Frontal cortex (tissue), 4 donors: ENCODE measurements around the gene ENPP3. TPM values are rescaled to one million over a fixed set of nuclear protein-coding genes. Genes with fewer than 3 reads are reported as not detected.
"Not testable (repeated sequence)": the region's sequence is repeated elsewhere in the genome, so short reads cannot be mapped to it uniquely, and the experiment has no call there.

ENCODE experiments used
- DNase-seq, 2 donors: peaks; one replicate each; pipeline ENCODE4 v3.0.0; 2012; ENCODE audit warnings: low spot score in 2 of 2
- FAIRE-seq: peaks from 2 replicates; lab custom pipeline; 2012; peaks lifted over from hg19 to GRCh38; lab: Jason Lieb, UNC
- total RNA-seq: library from RNA; depleted of rRNA; stranded (reverse); fragments of >200 nt; gene quantifications from one replicate; pipeline ENCODE4 v1.2.3, GENCODE V29; 2014
- donor health status: control.
- donor health status: control.
- donor health status: control.

ENPP3 gene
- total RNA-seq, 1 donor from 2014 or later, result 0.41 TPM

- FAIRE-seq, result no peak
- no peak for DNase-seq
Measured at GRCh38 chr6:131728296-131728939, 91.3 kb downstream of the ENPP3 start.

- DNase-seq, result no peak
- FAIRE-seq, result no peak
Measured at GRCh38 chr6:131729550-131729949, 92.4 kb downstream of the ENPP3 start.

GRCh38 chr6:131730264-131730663 is 93.2 kb downstream of the ENPP3 start:
- DNase-seq (no peak), FAIRE-seq (no peak)

- DNase-seq (no peak), FAIRE-seq (no peak)
Measured at GRCh38 chr6:131731224-131731623, 94.1 kb downstream of the ENPP3 start.

- DNase-seq (peak in 1 of 2 donors; percentile 5), FAIRE-seq (no peak)
Measured at GRCh38 chr6:131733376-131734016, 96.4 kb downstream of the ENPP3 start.

GRCh38 chr6:131736003-131736596 is 99.0 kb downstream of the ENPP3 start:
- DNase-seq (no peak), FAIRE-seq (no peak)

- no peak for DNase-seq
- no peak for FAIRE-seq
Measured at GRCh38 chr6:131736811-131737210, 99.7 kb downstream of the ENPP3 start.

- no peak for DNase-seq
Measured at GRCh38 chr6:131739136-131739535, 102.0 kb downstream of the ENPP3 start.

GRCh38 chr6:131740161-131740560 is 103.1 kb downstream of the ENPP3 start:
- no peak for DNase-seq

More at GRCh38 chr6:131739136-131739535, 102.0 kb downstream of the ENPP3 start:
- no peak for FAIRE-seq

GRCh38 chr6:131741688-131742393 is 104.7 kb downstream of the ENPP3 start:
- FAIRE-seq, result no peak
- DNase-seq, result no peak

More at GRCh38 chr6:131740161-131740560, 103.1 kb downstream of the ENPP3 start:
- no peak for FAIRE-seq

- FAIRE-seq, result no peak
- DNase-seq, result no peak
Measured at GRCh38 chr6:131744432-131745287, 107.6 kb downstream of the ENPP3 start.

GRCh38 chr6:131745476-131745875 is 108.4 kb downstream of the ENPP3 start:
- DNase-seq, result no peak
- FAIRE-seq, result peak; percentile 58

- DNase-seq (no peak), FAIRE-seq (no peak)
Measured at GRCh38 chr6:131747821-131748353, 110.8 kb downstream of the ENPP3 start.

GRCh38 chr6:131749023-131749422 is 111.9 kb downstream of the ENPP3 start:
- no peak for DNase-seq
- no peak for FAIRE-seq

- DNase-seq, FAIRE-seq: not testable (repeated sequence)
Measured at GRCh38 chr6:131751012-131751715, 114.1 kb downstream of the ENPP3 start.

GRCh38 chr6:131754088-131754487 is 117.0 kb downstream of the ENPP3 start:
- DNase-seq (no peak), FAIRE-seq (no peak)

- DNase-seq, result no peak
Measured at GRCh38 chr6:131754715-131755567, 117.8 kb downstream of the ENPP3 start.

GRCh38 chr6:131755597-131755996 is 118.5 kb downstream of the ENPP3 start:
- no peak for FAIRE-seq

More at GRCh38 chr6:131754715-131755567, 117.8 kb downstream of the ENPP3 start:
- FAIRE-seq, result no peak

More at GRCh38 chr6:131755597-131755996, 118.5 kb downstream of the ENPP3 start:
- no peak for DNase-seq
